22Rv1 (cell line): Measurements from ENCODE around the gene TGFB1I1.

Experiments used
- CTCF ChIP-seq: fragments of 450-650 bp; IDR thresholded peaks from 2 replicates; pipeline ENCODE4 v1.5.1; 2017; ENCODE audit warnings: mild to moderate bottlenecking
- ZFX ChIP-seq: fragments of 450-650 bp; IDR thresholded peaks from 2 replicates; pipeline ENCODE4 v1.6.1; 2017; ENCODE audit warnings: antibody characterized with exemption, borderline replicate concordance

- TF ChIP-seq CTCF (no peak), ZFX (no peak)
Measured at GRCh38 chr16:31464781-31465260, 7.1 kb upstream of the TGFB1I1 start.
